GM23248 (cell line): Measurements from ENCODE around the gene MAP3K7CL.

Experiments
- EZH2 ChIP-seq: fragments of 200-600 bp; sonication (generic); IDR thresholded peaks from 2 replicates; pipeline ENCODE4 v1.6.1; 2018; ENCODE audit warnings: antibody characterized with exemption, mild to moderate bottlenecking; ENCODE audit not compliant: insufficient read depth, poor library complexity, severe bottlenecking
- EZH2phosphoT487 ChIP-seq: fragments of 200-600 bp; sonication (generic); IDR thresholded peaks from 2 replicates; pipeline ENCODE4 v1.6.1; 2018; ENCODE audit warnings: antibody characterized with exemption, moderate library complexity, mild to moderate bottlenecking, low read depth; ENCODE audit not compliant: insufficient read depth

DNA sequence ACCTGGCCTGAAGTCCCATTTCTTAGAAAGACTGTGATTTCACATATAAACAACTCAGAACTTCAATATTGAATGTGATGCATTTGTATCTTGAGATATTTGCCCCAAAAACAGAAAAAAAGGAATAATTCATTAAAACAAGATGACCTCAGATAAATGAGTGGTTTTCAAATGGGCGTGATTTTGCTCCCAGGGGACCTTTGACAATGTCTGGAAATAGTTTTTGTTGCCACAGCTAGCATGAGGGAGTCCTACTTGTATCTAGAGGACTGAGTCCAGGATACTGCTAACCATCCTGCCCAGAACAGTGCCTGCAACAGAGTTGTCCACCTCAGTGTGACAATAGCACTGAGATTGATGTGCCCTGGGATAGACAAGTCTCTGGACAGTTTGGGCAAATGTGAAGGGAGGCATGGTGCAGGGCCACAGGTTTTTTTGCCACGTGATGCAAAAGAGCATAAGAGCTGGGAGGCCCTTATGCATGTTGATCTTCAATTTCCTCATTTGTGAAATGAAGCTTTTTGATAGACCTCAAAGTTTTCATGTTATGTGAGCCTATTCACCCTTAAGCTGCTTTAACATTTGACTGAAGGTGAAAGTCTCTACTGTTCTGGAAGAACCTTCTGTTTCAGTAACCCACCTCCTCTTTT, 46.2 kb downstream of the MAP3K7CL start:
- TF ChIP-seq EZH2phosphoT487 (no peak), EZH2 (no peak)
